Measurements from ENCODE around the gene ZNF622. TPM values are rescaled to one million over a fixed set of nuclear protein-coding genes. Genes with fewer than 3 reads are reported as not detected.

The ZNF622 gene
- 60.3 to 64.3 TPM (median 63.7 TPM) in 5 replicates for total RNA-seq (2022; extraction: Qiagen RNA extraction)

GRCh38 chr5:16465544-16466432 lies at the start of gene ZNF622:
Gene ZNF622 (minus strand): TSS chr5:16465800. CDS start chr5:16465665, 135 bp downstream.

Other genes with a start within 250 kb of the ZNF622 start
- gene RETREG1, start 151.2 kb upstream of the ZNF622 start, total RNA-seq (2022; extraction: Qiagen RNA extraction), result 1.6 to 3.7 TPM (median 3.3 TPM) in 5 replicates

All from A549 treated with Mapracorat at 1 μM for 4 hours (cell line).